Uterus (tissue), 2 donors: ENCODE data around the gene PEX11B.

ENCODE experiments used
- CTCF ChIP-seq, 4 experiments: fragments of 200-600 bp in 2 of 4; fragments of 450-650 bp in 2 of 4; sonication (generic) in 2 of 4; IDR thresholded peaks; one replicate each; pipeline ENCODE4 v1.5.1; 2016 to 2019; ENCODE audit warnings: antibody characterized with exemption in 4 of 4, mild to moderate bottlenecking in 2 of 4, moderate library complexity in 1 of 4
- POLR2A ChIP-seq, 2 donors: fragments of 450-650 bp; IDR thresholded peaks; one replicate each; pipeline ENCODE4 v1.6.1; 2016; ENCODE audit warnings: antibody characterized with exemption in 2 of 2, mild to moderate bottlenecking in 1 of 2, moderate library complexity in 1 of 2

GRCh38 chr1:145935708-145936107 is 17.2 kb upstream of the PEX11B start:
- TF ChIP-seq CTCF (IDR thresholded peaks at IDR 0.05) (no peak), POLR2A (IDR thresholded peaks at IDR 0.05) (no peak)
